ENCODE measurements around the gene PRPF6. TPM values are rescaled to one million over a fixed set of nuclear protein-coding genes. Genes with fewer than 3 reads are reported as not detected.
A peak's percentile ranks its signal among the peaks of the same experiment; 100 is the strongest.

The PRPF6 gene
- total RNA-seq, 1 donor from 2014 or later: 71.9 TPM

DNA sequence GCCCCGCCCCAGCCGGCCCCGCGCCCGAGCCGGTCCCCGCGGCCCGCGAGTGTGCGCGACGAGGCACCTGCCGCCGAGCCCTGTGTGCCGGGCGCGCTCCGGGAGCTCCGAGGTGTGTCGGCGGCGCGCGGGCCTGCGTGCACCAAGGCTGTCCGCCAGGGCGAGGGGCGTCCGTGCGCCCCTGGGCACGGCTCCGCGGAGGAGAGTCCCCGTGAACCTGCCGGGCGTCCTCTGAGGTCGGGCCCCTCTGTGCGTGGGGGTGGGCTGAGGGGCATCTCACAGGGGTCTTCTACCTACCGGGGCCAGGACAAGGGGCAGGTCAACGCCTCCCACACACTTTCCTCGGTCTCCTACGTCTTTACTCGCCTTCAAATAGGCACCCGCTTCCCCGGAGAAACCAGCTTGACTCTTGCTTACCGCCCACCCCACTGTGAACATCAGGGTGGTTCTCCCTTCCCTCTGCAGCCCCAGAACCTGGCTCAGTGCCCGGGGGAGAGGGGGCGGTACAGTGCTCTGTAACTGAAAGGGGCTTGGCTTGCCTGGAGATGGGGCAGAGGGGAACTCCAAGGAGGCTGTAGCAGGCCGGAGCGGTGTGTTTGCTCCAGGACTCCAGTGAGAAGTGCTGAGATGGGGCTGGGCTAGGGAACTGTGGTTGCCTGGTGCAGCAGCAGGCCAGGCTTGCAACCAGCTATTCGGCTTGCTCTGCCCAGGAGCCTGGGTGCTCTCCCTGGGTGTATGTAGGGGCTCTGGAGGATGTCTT lies 1.2 kb upstream of the PRPF6 start, which contains the start of gene SAMD10:
SAMD10 (minus strand) TSS at position 86 of the 760 bp plus-strand sequence. CDS start 175 bp downstream, outside the sequence.
- Mint-ChIP-seq H3K36me3 (ENCODE audit: unreplicated experiment) (peaks cover 15% of the 10 kb centered on the region), H3K27me3 (ENCODE audit: unreplicated experiment) (no peaks in the 10 kb centered on the region), H3K27ac (ENCODE audit: unreplicated experiment) (peak within 1 kb of the TSS; percentile 88), H3K4me3 (ENCODE audit: unreplicated experiment) (peak within 1 kb of the TSS; percentile 86), H3K4me1 (ENCODE audit: unreplicated experiment) (peaks cover 50% of the 10 kb centered on the region), H3K9me3 (ENCODE audit: unreplicated experiment) (no peaks in the 10 kb centered on the region)
- TF ChIP-seq, protein P1, sequence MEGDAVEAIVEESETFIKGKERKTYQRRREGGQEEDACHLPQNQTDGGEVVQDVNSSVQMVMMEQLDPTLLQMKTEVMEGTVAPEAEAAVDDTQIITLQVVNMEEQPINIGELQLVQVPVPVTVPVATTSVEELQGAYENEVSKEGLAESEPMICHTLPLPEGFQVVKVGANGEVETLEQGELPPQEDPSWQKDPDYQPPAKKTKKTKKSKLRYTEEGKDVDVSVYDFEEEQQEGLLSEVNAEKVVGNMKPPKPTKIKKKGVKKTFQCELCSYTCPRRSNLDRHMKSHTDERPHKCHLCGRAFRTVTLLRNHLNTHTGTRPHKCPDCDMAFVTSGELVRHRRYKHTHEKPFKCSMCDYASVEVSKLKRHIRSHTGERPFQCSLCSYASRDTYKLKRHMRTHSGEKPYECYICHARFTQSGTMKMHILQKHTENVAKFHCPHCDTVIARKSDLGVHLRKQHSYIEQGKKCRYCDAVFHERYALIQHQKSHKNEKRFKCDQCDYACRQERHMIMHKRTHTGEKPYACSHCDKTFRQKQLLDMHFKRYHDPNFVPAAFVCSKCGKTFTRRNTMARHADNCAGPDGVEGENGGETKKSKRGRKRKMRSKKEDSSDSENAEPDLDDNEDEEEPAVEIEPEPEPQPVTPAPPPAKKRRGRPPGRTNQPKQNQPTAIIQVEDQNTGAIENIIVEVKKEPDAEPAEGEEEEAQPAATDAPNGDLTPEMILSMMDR (IDR thresholded peaks at IDR 0.05): no peak
- no peak for DNase-seq (ENCODE audit: extremely low spot score, unreplicated experiment)

- DNase-seq (ENCODE audit: extremely low spot score, unreplicated experiment): no peak
- Mint-ChIP-seq H3K9me3 (ENCODE audit: unreplicated experiment) (no peaks in the 10 kb centered on the region), H3K36me3 (ENCODE audit: unreplicated experiment) (peaks cover 18% of the 10 kb centered on the region), H3K27me3 (ENCODE audit: unreplicated experiment) (no peaks in the 10 kb centered on the region), H3K4me1 (ENCODE audit: unreplicated experiment) (peaks cover 48% of the 10 kb centered on the region), H3K27ac (ENCODE audit: unreplicated experiment) (peak overlapping the region; percentile 88), H3K4me3 (ENCODE audit: unreplicated experiment) (peak overlapping the region; percentile 86)
- TF ChIP-seq, protein P1 (IDR thresholded peaks at IDR 0.05): no peak
Observed at GRCh38 chr20:63980317-63980805, 571 bp upstream of the PRPF6 start.

DNA sequence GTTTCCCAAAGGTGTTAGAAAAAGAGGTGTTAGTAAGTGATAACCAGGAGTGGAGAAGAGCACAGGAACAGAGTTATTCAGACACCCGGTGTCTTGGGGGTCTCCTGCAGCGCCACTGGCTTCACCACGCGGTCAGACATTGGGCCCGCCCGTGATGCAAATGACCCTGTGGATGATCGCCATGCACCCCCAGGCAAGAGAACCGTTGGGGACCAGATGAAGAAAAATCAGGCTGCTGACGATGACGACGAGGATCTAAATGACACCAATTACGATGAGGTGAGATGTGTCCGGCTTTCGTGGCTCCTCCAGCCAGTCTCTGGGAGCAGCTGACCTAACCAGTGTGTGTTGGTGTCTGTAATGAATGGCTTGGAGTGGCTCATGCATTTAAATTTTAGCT lies 2.0 kb downstream of the PRPF6 start:
- Mint-ChIP-seq H3K27ac (ENCODE audit: unreplicated experiment) (no peak overlapping the region), H3K4me1 (ENCODE audit: unreplicated experiment) (peaks cover 34% of the 10 kb centered on the region), H3K27me3 (ENCODE audit: unreplicated experiment) (no peaks in the 10 kb centered on the region), H3K4me3 (ENCODE audit: unreplicated experiment) (peak overlapping the region; percentile 44), H3K9me3 (ENCODE audit: unreplicated experiment) (no peaks in the 10 kb centered on the region), H3K36me3 (ENCODE audit: unreplicated experiment) (peaks cover 31% of the 10 kb centered on the region)
- TF ChIP-seq, protein P1 (IDR thresholded peaks at IDR 0.05): no peak
- DNase-seq (ENCODE audit: extremely low spot score, unreplicated experiment): no peak

- no peaks in the 10 kb centered on the region for H3K9me3 Mint-ChIP-seq (ENCODE audit: unreplicated experiment)
- no peaks in the 10 kb centered on the region for H3K27me3 Mint-ChIP-seq (ENCODE audit: unreplicated experiment)
- H3K4me1 Mint-ChIP-seq (ENCODE audit: unreplicated experiment): peaks cover 3% of the 10 kb centered on the region
- peaks cover 34% of the 10 kb centered on the region for H3K36me3 Mint-ChIP-seq (ENCODE audit: unreplicated experiment)
- TF ChIP-seq, protein P1 (IDR thresholded peaks at IDR 0.05): no peak
- H3K27ac Mint-ChIP-seq (ENCODE audit: unreplicated experiment): no peak overlapping the region
- no peak for DNase-seq (ENCODE audit: extremely low spot score, unreplicated experiment)
- no peak overlapping the region for H3K4me3 Mint-ChIP-seq (ENCODE audit: unreplicated experiment)
Observed at GRCh38 chr20:64000906-64001305, 20.0 kb downstream of the PRPF6 start.

- H3K27ac Mint-ChIP-seq (ENCODE audit: unreplicated experiment): no peak overlapping the region
- TF ChIP-seq, protein P1 (IDR thresholded peaks at IDR 0.05): no peak
- H3K27me3 Mint-ChIP-seq (ENCODE audit: unreplicated experiment): no peaks in the 10 kb centered on the region
- H3K36me3 Mint-ChIP-seq (ENCODE audit: unreplicated experiment): peaks cover 36% of the 10 kb centered on the region
- H3K4me1 Mint-ChIP-seq (ENCODE audit: unreplicated experiment): peaks cover 3% of the 10 kb centered on the region
- no peak overlapping the region for H3K4me3 Mint-ChIP-seq (ENCODE audit: unreplicated experiment)
- DNase-seq (ENCODE audit: extremely low spot score, unreplicated experiment): no peak
- H3K9me3 Mint-ChIP-seq (ENCODE audit: unreplicated experiment): no peaks in the 10 kb centered on the region
Observed at GRCh38 chr20:64001607-64002011, 20.7 kb downstream of the PRPF6 start.
